Activated gamma-delta T cell treated with Interleukin-2 at 50 U/mL for 16 hours (primary cell): ENCODE data around the gene SEC23B.
"Not testable (repeated sequence)": the region's sequence is repeated elsewhere in the genome, so short reads cannot be mapped to it uniquely, and the experiment has no call there.

Experiments
- DNase-seq: peaks from one replicate; pipeline ENCODE4 v3.0.0-alpha.2; 2020

The SEC23B gene

DNA sequence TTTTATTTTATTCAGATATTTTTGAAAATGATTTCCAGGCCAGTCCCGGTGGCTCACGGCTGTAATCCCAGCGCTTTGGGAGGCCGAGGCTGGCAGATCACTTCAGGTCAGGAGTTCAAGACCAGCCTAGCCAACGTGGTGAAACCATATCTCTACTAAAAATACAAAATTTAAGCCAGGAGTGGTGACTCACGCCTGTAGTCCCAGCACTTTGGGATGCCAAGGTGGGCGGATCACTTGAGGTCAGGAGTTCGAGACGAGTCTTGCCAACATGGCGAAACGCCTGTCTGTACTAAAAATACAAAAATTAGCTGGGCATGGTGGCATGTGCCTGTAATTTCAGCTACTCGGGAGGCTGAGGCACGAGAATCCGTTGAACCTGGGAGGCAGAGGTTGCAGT, 19.0 kb downstream of the SEC23B start:
- not testable (repeated sequence) for DNase-seq

DNA sequence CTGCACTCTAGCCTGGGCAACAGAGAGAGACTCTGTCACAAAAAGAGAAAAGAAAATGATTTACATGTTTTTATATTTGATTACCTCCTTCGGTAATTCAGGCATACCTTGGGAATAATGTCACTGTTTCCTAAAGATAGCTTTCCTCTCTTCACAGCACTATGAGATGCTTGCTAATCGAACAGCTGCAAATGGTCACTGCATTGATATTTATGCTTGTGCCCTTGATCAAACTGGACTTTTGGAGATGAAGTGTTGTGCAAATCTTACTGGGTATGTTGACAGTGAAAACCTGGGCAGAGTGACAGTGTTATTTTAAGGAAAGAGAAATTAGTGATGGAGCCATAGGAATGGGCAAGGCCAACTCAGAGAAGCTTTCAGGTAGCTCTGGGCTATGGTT, 19.6 kb downstream of the SEC23B start:
- no peak for DNase-seq

GRCh38 chr20:18527836-18528235, 20.1 kb downstream of the SEC23B start:
- DNase-seq: no peak

DNA sequence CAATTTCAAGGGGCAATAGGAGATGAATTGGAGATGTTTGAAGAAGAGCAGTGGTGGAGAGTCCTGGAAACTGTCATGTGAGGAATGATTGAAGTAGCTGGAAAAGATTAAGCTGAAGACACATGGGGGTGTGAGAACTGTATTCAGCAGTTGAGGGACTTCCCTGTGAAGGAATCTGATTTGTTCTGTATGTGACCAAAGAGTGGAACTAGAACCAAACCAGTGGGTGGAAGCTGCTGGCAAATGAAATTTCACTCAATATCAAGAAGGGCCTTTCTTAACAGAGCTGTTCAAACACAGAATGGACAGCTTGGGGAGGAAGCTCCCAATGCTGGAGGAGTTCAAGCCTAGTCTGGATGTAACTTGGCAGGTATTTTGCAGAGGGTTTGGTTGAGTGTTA, 21.3 kb downstream of the SEC23B start:
- DNase-seq: no peak

DNA sequence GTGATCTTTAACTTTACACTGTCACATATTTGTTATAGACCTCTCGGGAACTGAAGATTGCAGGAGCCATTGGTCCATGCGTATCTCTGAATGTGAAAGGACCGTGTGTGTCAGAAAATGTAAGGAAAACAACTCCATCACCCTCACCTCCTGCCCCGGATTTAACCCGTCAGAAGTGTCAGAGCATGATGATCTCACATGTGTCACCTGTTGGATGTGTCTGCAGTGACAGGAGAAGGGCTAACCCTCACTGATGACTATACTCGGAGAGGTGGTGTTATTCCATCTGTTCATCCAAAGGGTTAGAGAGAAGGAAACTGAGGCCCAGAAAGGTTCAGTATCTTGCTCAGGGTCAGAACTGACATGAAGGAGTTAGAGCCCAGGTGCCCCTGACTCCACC, 24.9 kb downstream of the SEC23B start:
- DNase-seq: no peak

DNA sequence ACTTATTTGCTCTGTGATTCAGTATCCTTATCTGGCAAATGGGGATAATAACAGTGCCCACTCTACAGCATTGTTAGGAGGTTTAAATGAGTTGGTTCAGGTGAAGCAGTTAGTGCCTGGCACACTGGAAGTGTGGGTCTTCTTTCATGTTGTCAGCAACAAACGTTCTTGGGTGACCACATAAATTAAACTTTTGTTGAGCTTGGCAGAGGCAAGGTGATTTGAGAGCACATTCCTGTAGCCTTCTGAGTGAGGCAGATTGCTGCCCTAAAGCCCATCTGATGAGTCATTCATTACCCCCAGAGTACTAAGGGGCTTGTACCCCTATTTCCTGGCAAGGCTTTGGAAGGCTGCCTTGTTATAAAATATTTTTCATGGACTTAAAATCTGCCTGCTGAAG, 25.8 kb downstream of the SEC23B start:
- DNase-seq: no peak

DNA sequence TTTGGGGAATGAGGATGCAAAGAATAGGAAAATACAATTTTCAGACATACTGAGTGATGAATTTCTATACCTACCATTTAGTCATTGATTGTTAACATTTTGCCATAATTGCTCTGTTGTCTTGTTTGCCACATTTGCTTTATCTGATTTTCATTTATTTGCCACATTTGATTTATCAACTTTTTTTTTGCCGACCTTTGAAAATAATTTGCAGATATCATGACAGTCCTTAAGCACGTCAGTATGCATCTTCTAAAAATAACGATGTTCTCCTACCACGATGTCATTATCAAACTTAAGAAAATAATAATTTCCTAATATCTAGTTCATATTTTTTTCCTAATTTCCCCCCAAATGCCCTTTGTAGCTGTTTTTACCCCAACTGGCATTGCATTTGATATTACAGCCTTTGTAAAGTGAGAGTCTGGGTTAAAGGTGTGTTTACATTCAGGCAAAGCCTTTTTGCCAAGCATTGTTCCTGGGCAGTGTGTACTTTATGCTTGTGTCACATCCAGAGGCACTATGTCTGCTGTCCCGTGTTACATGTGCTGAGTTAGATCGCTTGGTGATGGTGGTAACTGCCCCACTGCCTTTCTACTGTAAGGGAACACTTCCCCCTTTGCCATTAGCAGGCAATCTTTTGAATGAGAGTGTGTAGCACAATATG, 26.4 kb downstream of the SEC23B start:
- DNase-seq: no peak

GRCh38 chr20:18537651-18538050, 29.9 kb downstream of the SEC23B start:
- DNase-seq: no peak

DNA sequence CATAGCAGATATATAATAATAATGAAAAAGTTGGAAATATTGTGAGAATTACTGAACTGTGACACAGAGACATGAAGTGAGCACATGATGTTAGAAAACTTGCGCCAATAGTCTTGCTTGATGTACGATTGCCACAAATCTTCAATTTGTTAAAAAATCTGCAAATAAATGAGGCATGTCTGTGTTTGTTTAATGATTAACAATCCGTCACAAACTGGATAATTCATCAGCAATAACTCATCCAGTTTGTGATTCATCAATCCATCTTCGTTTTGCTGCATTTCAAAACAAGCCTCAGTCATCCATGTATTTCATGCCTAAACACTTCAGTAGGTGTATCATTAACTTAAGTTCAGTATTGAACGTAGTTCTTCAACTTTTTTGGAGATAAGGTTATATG, 34.0 kb downstream of the SEC23B start:
- DNase-seq: no peak

DNA sequence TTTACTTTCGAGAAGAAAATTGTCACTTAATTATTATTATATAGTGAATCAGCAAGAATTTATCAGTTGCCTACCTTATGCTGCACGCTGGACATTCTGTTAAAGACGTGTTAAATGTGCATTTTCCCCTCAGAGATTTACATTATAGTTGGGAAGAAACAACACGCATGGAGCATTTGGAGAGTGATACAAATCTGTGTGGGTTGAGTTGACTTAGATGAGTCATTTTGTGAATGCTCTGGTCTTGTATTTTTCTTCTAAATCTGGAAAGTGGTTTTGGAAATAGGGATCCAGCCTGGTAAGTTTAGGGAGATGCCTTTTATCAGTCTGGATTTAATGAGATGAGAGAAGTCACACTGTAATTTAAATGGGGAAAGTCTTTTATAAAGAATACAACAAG, 35.5 kb downstream of the SEC23B start:
- DNase-seq: no peak

GRCh38 chr20:18543932-18544331, 36.2 kb downstream of the SEC23B start:
- no peak for DNase-seq

GRCh38 chr20:18545566-18545965, 37.8 kb downstream of the SEC23B start:
- DNase-seq: no peak

GRCh38 chr20:18548465-18548864, 40.7 kb downstream of the SEC23B start:
- DNase-seq: no peak

- no peak for DNase-seq
These were observed 46.0 kb downstream of the SEC23B start for GRCh38 chr20:18553746-18554145.

DNA sequence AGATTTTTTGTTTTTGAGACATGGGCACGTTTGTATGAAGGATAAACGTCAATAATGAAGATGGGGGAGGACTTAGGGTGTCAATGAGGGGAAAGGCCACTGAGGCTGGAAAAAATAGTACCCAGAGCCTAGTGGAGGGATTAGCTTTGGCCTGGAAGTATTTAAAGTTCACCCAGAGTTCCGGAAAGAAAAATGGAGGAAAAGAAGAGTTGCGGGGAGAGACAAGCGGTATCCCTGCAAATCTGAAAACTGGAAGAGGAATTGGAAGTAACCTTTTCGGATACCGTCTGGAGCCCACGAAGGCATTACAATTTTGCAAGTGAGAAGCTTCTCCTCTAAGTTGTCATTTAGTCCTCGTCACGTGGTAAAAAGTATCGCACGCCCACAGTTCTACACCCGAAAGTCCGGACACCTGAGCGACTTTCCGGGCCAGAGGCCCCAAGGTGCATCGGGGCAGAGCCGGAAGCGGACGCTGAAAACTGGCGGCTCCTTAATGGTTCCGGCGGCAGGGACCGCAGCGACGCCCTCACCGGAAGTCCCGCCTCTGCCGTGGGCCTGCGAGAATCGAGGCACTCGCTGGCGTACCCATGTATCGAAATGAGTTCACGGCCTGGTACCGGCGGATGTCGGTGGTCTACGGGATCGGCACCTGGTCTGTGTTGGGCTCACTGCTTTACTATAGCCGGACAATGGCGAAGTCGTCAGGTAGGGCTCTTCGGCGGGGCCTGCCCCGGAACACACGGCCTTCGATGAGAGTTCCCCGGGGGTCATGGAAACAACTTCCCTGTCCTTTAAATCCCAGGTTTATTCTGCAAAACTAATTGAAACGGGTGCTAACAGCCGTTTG, 59.4 kb downstream of the SEC23B start, which contains the start of gene SMIM26:
Gene SMIM26, plus strand, starts transcription at position 541 of the 847 bp plus-strand sequence. Its CDS starts 47 bp downstream, at position 588.
- peak; percentile 93 for DNase-seq

GRCh38 chr20:18567739-18568091, 60.0 kb downstream of the SEC23B start:
- DNase-seq: no peak

DNA sequence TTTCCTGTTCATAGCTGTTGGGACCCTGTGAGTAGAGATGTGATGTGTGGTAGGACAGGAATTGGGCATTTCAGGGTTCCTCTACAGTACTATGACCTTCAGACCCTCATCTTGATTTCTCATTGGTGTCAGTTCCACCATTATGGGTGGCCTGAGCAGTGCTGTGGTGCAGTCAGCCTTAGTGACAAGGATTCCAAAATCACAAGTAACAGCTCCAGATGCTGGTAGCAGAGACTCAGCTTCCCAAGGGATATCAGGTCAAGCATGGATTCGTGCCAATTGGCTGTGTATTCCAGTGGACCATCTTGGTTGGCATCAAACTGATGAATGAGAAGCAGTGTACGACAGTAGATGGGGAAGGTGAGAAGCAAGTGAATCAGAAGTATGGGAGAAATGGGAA, 63.3 kb downstream of the SEC23B start:
- no peak for DNase-seq

DNA sequence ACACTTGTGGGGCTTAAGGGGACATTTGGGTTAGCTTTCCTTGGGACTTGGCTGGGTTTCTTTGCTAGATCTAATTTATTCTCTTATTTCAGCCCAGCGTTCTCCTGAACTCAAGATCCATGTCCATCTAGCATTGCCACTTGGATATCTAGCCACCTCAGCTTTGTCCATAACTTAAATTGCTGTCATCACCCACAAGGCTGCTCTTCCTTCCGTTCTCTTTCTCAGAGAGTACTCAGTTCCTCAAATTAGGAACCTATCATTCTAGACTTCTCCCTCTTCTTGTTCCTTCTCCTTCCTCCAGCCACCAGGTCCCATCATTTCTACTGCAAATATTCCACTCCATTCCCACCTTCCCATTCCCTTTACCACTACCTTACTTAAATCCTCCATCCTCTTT, 63.8 kb downstream of the SEC23B start:
- no peak for DNase-seq

GRCh38 chr20:18577942-18578341, 70.2 kb downstream of the SEC23B start:
- no peak for DNase-seq

GRCh38 chr20:18578581-18578980, 70.8 kb downstream of the SEC23B start:
- no peak for DNase-seq

GRCh38 chr20:18580012-18580411, 72.3 kb downstream of the SEC23B start:
- no peak for DNase-seq

DNA sequence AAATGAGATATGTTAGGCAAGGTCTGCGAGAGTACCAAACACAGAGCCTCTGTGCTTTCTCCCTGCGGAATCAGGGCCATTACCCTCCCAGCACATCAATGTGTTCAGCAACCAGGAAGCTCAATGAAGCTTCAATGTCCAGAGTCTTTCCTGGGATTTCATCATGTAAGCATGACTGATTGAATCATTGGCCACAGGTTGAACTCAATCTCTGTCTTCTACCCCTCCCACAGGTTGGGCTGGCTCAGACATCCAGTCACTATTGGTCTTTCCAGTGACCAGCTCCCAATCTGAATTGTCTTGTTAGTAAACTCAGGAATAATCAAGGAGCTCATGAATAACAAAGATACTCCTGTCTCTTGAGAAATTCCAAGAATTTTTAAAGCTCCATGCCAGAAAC, 77.4 kb downstream of the SEC23B start:
- DNase-seq: no peak

DNA sequence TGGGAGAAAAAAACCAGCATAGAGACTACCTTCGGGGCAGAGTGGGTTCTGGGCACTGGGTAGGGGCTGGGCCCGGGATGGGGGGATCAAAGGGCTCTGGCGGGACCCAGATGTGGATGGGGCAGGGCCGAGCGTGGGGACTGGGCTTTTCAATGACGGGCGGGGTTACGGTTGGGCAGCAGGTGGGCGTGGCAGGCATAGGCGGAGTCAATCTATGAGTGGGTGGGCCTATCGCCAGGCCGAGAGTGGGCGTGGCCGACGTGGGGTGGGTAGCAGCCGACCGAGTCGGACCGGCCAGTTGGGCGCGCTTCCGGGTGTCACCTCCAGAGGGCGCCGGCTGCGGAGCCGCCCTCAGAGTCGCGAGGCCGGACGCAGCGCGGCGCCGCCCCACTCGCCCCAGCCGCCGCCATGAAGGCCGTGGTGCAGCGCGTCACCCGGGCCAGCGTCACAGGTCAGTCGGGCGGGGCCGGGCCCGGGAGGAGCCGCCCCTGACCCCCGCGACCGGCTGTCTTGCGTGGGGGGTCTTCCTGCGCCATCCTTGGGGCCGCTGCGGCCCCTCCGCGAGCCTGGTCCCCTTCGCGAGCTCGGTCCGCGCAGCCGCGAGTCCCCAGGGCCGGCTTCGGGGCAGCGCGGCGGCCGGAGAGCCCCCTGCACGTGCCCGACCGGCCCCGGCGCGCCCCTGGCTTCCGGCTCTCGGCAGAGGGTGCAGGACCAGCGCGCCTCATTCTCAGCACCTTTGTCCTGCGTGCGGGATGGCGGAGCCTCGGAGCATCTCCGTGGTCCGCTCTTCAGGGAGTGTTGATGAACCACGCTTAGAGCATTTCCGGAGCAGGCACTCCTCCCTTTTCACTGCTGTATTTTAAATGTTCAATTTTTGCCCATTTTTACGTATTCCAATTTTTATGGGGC, 80.2 kb downstream of the SEC23B start, which contains the start of gene DTD1:
Gene DTD1, plus strand, starts transcription at position 390 of the 909 bp plus-strand sequence. Its CDS starts 19 bp downstream, at position 409.
- peak; percentile 80 for DNase-seq
